OCI-LY3 (cell line): ENCODE data around the gene IL18R1.

Source experiments
- H2AFZ ChIP-seq: fragments of 200-600, 300-600 bp; shearing (Covaris generic); 2 replicates; pipeline ENCODE4 v1.6.0; 2014; ENCODE audit warnings: antibody characterized with exemption, low read depth, low read length
- H3K27ac ChIP-seq: fragments of 200-600, 300-600 bp; sonication (generic); 2 replicates; pipeline ENCODE4 v1.5.1; 2014; ENCODE audit warnings: mild to moderate bottlenecking, low read length, moderate library complexity, mixed read lengths
- H3K27me3 ChIP-seq: fragments of 200-600, 300-600 bp; sonication (generic); 2 replicates; pipeline ENCODE4 v1.6.1; 2014; ENCODE audit warnings: low read depth, low read length, mixed read lengths
- H3K36me3 ChIP-seq: fragments of 200-600, 300-600 bp; sonication (generic); replicated peaks from 2 replicates; pipeline ENCODE3; 2014; ENCODE audit warnings: low read depth, low read length, mixed read lengths
- H3K4me1 ChIP-seq: fragments of 300-600, 200-600 bp; sonication (generic); 2 replicates; pipeline ENCODE4 v1.6.1; 2014; ENCODE audit warnings: low read length, mixed read lengths
- H3K4me2 ChIP-seq: fragments of 200-600, 300-600 bp; sonication (generic); 2 replicates; pipeline ENCODE4 v1.6.1; 2014; ENCODE audit warnings: low read length, mixed read lengths
- H3K4me3 ChIP-seq: fragments of 300-600, 200-600 bp; sonication (generic); 2 replicates; pipeline ENCODE4 v1.5.1; 2014; ENCODE audit warnings: antibody characterized with exemption, mild to moderate bottlenecking, low read length, moderate library complexity
- H3K79me2 ChIP-seq: fragments of 300-600, 200-600 bp; shearing (Covaris generic); 2 replicates; pipeline ENCODE4 v1.6.1; 2014; ENCODE audit warnings: mild to moderate bottlenecking, low read length, mixed read lengths
- H3K9ac ChIP-seq: fragments of 300-600, 200-600 bp; shearing (Covaris generic); 2 replicates; pipeline ENCODE4 v1.6.0; 2014; ENCODE audit warnings: mild to moderate bottlenecking, low read length, moderate library complexity
- H3K9me3 ChIP-seq: fragments of 200-600, 300-600 bp; shearing (Covaris generic); 2 replicates; pipeline ENCODE4 v1.6.1; 2014; ENCODE audit warnings: low read length, mixed read lengths; ENCODE audit not compliant: insufficient read depth
- H4K20me1 ChIP-seq: fragments of 200-600, 300-600 bp; sonication (generic); 2 replicates; pipeline ENCODE4 v1.6.1; 2016; ENCODE audit warnings: low read length, mixed read lengths; ENCODE audit not compliant: insufficient read depth
- CTCF ChIP-seq: fragments of 200-600, 300-600 bp; sonication (generic); IDR thresholded peaks from 2 replicates; pipeline ENCODE4 v1.5.1; 2014; ENCODE audit warnings: antibody characterized with exemption, low read length, low read depth
- EZH2phosphoT487 ChIP-seq: fragments of 200-600 bp; shearing (Covaris generic); IDR thresholded peaks from 2 replicates; pipeline ENCODE4 v1.6.1; 2018; ENCODE audit warnings: antibody characterized with exemption, mixed run types, low read depth

Gene IL18R1

GRCh38 chr2:102345329-102345920 is 10.2 kb upstream of the IL18R1 start:
- no peak overlapping the region for H3K4me2 ChIP-seq
- H3K27me3 ChIP-seq, result no peaks in the 10 kb centered on the region
- peaks cover 14% of the 10 kb centered on the region for H3K4me1 ChIP-seq
- no peak overlapping the region for H3K4me3 ChIP-seq
- H3K9ac ChIP-seq, result no peak overlapping the region
- no peaks in the 10 kb centered on the region for H3K9me3 ChIP-seq
- H2AFZ ChIP-seq, result no peak overlapping the region
- no peaks in the 10 kb centered on the region for H3K79me2 ChIP-seq
- H3K36me3 ChIP-seq, result no peaks in the 10 kb centered on the region
- H3K27ac ChIP-seq, result no peak overlapping the region
- no peaks in the 10 kb centered on the region for H4K20me1 ChIP-seq
- no peak for TF ChIP-seq EZH2phosphoT487
- TF ChIP-seq CTCF, result no peak

GRCh38 chr2:102346381-102347130 is 9.0 kb upstream of the IL18R1 start:
- TF ChIP-seq CTCF (no peak), EZH2phosphoT487 (no peak)
- H3K4me1 ChIP-seq, result peaks cover 14% of the 10 kb centered on the region

GRCh38 chr2:102350137-102350793 is 5.3 kb upstream of the IL18R1 start:
- no peaks in the 10 kb centered on the region for H3K27me3 ChIP-seq
- no peaks in the 10 kb centered on the region for H3K36me3 ChIP-seq
- no peaks in the 10 kb centered on the region for H3K79me2 ChIP-seq
- no peak for TF ChIP-seq CTCF
- no peak for TF ChIP-seq EZH2phosphoT487
- H3K4me1 ChIP-seq, result 0 out of 2 replicates have a peak, but pooled peaks cover 4% of the 10 kb centered on the region
- no peaks in the 10 kb centered on the region for H3K9me3 ChIP-seq
- H2AFZ ChIP-seq, result no peak overlapping the region
- no peak overlapping the region for H3K9ac ChIP-seq
- no peak overlapping the region for H3K27ac ChIP-seq
- no peak overlapping the region for H3K4me3 ChIP-seq
- H4K20me1 ChIP-seq, result no peaks in the 10 kb centered on the region
- H3K4me2 ChIP-seq, result no peak overlapping the region

More at GRCh38 chr2:102346381-102347130, 9.0 kb upstream of the IL18R1 start:
- Histone ChIP-seq H3K27ac (no peak overlapping the region), H3K79me2 (no peaks in the 10 kb centered on the region), H3K9me3 (no peaks in the 10 kb centered on the region), H3K36me3 (no peaks in the 10 kb centered on the region), H3K4me3 (no peak overlapping the region), H4K20me1 (no peaks in the 10 kb centered on the region), H2AFZ (no peak overlapping the region), H3K9ac (no peak overlapping the region), H3K4me2 (no peak overlapping the region), H3K27me3 (no peaks in the 10 kb centered on the region)

GRCh38 chr2:102356381-102356712 is 751 bp downstream of the IL18R1 start:
- H2AFZ ChIP-seq, result peak overlapping the region; percentile 76
- peak overlapping the region; percentile 80 for H3K4me2 ChIP-seq
- TF ChIP-seq EZH2phosphoT487 (no peak), CTCF (no peak)
- no peaks in the 10 kb centered on the region for H3K36me3 ChIP-seq
- H3K27me3 ChIP-seq, result no peaks in the 10 kb centered on the region
- H3K4me3 ChIP-seq, result peak overlapping the region; percentile 82
- no peaks in the 10 kb centered on the region for H4K20me1 ChIP-seq
- no peaks in the 10 kb centered on the region for H3K79me2 ChIP-seq
- H3K9ac ChIP-seq, result peak overlapping the region; percentile 73
- H3K27ac ChIP-seq, result peak overlapping the region; percentile 44
- peaks cover 42% of the 10 kb centered on the region for H3K4me1 ChIP-seq
- no peaks in the 10 kb centered on the region for H3K9me3 ChIP-seq
